Loucy (cell line): ENCODE data around the gene MSX1.

Source experiments
- EZH2phosphoT487 ChIP-seq: fragments of 200-600 bp; IDR thresholded peaks from 2 replicates; pipeline ENCODE4 v1.6.1; 2018; ENCODE audit warnings: antibody characterized with exemption, mild to moderate bottlenecking, moderate library complexity, borderline replicate concordance
- TF ChIP-seq, protein P1 (sequence below): fragments of 200-600 bp; sonication (generic); conservative IDR thresholded peaks from 2 replicates; pipeline ENCODE4 v1.5.1; 2014; ENCODE audit warnings: mild to moderate bottlenecking, antibody characterized with exemption, low read length

DNA sequence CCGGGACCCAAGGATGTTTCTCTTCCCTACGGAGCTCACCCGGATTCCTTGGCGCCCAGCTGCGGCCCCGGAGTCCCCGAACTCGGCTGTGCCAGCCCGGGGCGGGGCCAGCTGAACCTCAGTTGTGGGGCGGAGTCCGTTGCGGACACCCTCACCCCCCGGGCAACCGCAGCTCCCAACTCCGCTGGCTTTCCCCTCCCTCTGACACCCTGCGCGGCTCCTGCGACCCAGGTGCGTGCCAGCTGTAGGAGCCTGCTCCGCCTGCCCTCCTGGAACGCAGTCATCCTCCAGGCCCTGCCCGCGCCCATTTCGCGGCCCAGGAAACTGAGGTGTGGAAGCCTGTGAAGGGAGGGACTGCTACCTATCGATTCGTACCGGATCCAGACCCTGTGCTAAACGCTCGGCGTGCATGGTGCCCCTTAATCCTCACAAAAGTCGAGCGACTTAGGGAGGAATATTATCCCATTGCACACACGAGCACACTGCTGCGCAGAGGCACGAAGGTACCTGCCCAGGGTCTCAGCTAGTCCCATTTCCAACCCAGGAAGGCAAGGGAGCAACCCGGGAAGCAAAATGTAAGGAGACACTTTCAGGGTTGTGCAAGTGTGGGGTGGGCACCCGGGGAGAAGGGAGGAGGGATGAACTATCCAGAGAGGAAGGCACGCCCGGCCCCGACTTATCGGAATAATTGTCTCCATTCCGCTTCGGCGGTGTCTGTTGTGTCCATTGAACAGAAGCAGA, 12.3 kb downstream of the MSX1 start:
- TF ChIP-seq, protein P1, sequence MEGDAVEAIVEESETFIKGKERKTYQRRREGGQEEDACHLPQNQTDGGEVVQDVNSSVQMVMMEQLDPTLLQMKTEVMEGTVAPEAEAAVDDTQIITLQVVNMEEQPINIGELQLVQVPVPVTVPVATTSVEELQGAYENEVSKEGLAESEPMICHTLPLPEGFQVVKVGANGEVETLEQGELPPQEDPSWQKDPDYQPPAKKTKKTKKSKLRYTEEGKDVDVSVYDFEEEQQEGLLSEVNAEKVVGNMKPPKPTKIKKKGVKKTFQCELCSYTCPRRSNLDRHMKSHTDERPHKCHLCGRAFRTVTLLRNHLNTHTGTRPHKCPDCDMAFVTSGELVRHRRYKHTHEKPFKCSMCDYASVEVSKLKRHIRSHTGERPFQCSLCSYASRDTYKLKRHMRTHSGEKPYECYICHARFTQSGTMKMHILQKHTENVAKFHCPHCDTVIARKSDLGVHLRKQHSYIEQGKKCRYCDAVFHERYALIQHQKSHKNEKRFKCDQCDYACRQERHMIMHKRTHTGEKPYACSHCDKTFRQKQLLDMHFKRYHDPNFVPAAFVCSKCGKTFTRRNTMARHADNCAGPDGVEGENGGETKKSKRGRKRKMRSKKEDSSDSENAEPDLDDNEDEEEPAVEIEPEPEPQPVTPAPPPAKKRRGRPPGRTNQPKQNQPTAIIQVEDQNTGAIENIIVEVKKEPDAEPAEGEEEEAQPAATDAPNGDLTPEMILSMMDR = no peak
- TF ChIP-seq EZH2phosphoT487 = no peak
